Loucy (cell line): ENCODE data around the gene ANGPTL2.

ENCODE experiments used
- H2AFZ ChIP-seq: fragments of 200-600 bp; sonication (generic); 2 replicates; pipeline ENCODE4 v1.6.0; 2016; ENCODE audit warnings: antibody characterized with exemption, mild to moderate bottlenecking, low read length, moderate library complexity
- H3F3A ChIP-seq: fragments of 200-600 bp; 2 replicates; pipeline ENCODE4 v1.6.0; 2016; ENCODE audit warnings: antibody characterized with exemption, low read depth, mild to moderate bottlenecking
- H3K27me3 ChIP-seq: fragments of 200-600 bp; sonication (generic); 2 replicates; pipeline ENCODE4 v1.6.1; 2014; ENCODE audit warnings: low read length, mild to moderate bottlenecking; ENCODE audit not compliant: insufficient read depth, poor library complexity, severe bottlenecking
- H3K36me3 ChIP-seq: fragments of 200-600 bp; sonication (generic); 2 replicates; pipeline ENCODE4 v1.6.1; 2016; ENCODE audit warnings: low read length; ENCODE audit not compliant: insufficient read depth
- H3K4me1 ChIP-seq: fragments of 200-600 bp; sonication (generic); 2 replicates; pipeline ENCODE4 v1.5.1; 2014; ENCODE audit warnings: low read length, mild to moderate bottlenecking; ENCODE audit not compliant: insufficient read depth, poor library complexity, severe bottlenecking
- H3K4me2 ChIP-seq: fragments of 200-600 bp; sonication (generic); 2 replicates; pipeline ENCODE4 v1.6.0; 2014; ENCODE audit warnings: antibody characterized with exemption, low read length, low read depth, mild to moderate bottlenecking; ENCODE audit not compliant: poor library complexity, severe bottlenecking
- H3K4me3 ChIP-seq: fragments of 200-600 bp; sonication (generic); 2 replicates; pipeline ENCODE4 v1.5.1; 2014; ENCODE audit warnings: low read length, mild to moderate bottlenecking, mixed read lengths; ENCODE audit not compliant: poor library complexity, severe bottlenecking
- H3K79me2 ChIP-seq: fragments of 200-600 bp; sonication (generic); 2 replicates; pipeline ENCODE4 v1.6.1; 2014; ENCODE audit warnings: low read length; ENCODE audit not compliant: insufficient read depth
- H3K9ac ChIP-seq: fragments of 200-600 bp; sonication (generic); 2 replicates; pipeline ENCODE4 v1.6.0; 2014; ENCODE audit warnings: mild to moderate bottlenecking, low read depth, low read length, moderate library complexity; ENCODE audit not compliant: poor library complexity, severe bottlenecking
- H3K9me2 ChIP-seq: fragments of 200-600 bp; sonication (generic); replicated peaks from 2 replicates; pipeline ENCODE4 v1.6.1; 2016; ENCODE audit warnings: low read depth, low read length, mixed read lengths
- H3K9me3 ChIP-seq: fragments of 200-600 bp; sonication (generic); 2 replicates; pipeline ENCODE4 v1.6.1; 2014; ENCODE audit warnings: mild to moderate bottlenecking, antibody characterized with exemption, low read length, low read depth; ENCODE audit not compliant: insufficient read depth
- H4K20me1 ChIP-seq: fragments of 200-600 bp; sonication (generic); 2 replicates; pipeline ENCODE4 v1.6.0; 2014; ENCODE audit warnings: antibody characterized with exemption, low read length, mild to moderate bottlenecking; ENCODE audit not compliant: insufficient read depth, poor library complexity, severe bottlenecking
- CTCF ChIP-seq: fragments of 200-600 bp; sonication (generic); conservative IDR thresholded peaks from 2 replicates; pipeline ENCODE4 v1.5.1; 2014; ENCODE audit warnings: mild to moderate bottlenecking, antibody characterized with exemption, low read length
- EZH2phosphoT487 ChIP-seq: fragments of 200-600 bp; IDR thresholded peaks from 2 replicates; pipeline ENCODE4 v1.6.1; 2018; ENCODE audit warnings: antibody characterized with exemption, mild to moderate bottlenecking, moderate library complexity, borderline replicate concordance

The ANGPTL2 gene

GRCh38 chr9:127050591-127051001 lies 71.8 kb downstream of the ANGPTL2 start:
- no peaks in the 10 kb centered on the region for H3K9me2 ChIP-seq
- H2AFZ ChIP-seq, result no peak overlapping the region

GRCh38 chr9:127050152-127050551 lies 72.3 kb downstream of the ANGPTL2 start:
- no peak for TF ChIP-seq CTCF
- TF ChIP-seq EZH2phosphoT487, result no peak
- Histone ChIP-seq H3K9ac (no peak overlapping the region), H3K4me2 (no peak overlapping the region), H3K9me3 (no peaks in the 10 kb centered on the region), H3F3A (no peaks in the 10 kb centered on the region), H3K79me2 (no peaks in the 10 kb centered on the region), H3K4me3 (no peak overlapping the region), H3K27me3 (no peaks in the 10 kb centered on the region), H2AFZ (no peak overlapping the region), H3K36me3 (no peaks in the 10 kb centered on the region; the same call in 1 of the 2 replicates), H4K20me1 (no peaks in the 10 kb centered on the region), H3K4me1 (no peaks in the 10 kb centered on the region), H3K9me2 (no peaks in the 10 kb centered on the region)

More at GRCh38 chr9:127050591-127051001, 71.8 kb downstream of the ANGPTL2 start:
- Histone ChIP-seq H3F3A (no peaks in the 10 kb centered on the region), H3K27me3 (no peaks in the 10 kb centered on the region), H3K4me2 (no peak overlapping the region), H3K4me1 (no peaks in the 10 kb centered on the region), H3K9ac (no peak overlapping the region), H3K79me2 (no peaks in the 10 kb centered on the region), H3K36me3 (no peaks in the 10 kb centered on the region; the same call in 1 of the 2 replicates), H4K20me1 (no peaks in the 10 kb centered on the region), H3K9me3 (no peaks in the 10 kb centered on the region), H3K4me3 (no peak overlapping the region)
- TF ChIP-seq EZH2phosphoT487, result no peak
- TF ChIP-seq CTCF, result no peak

GRCh38 chr9:127049581-127049980 lies 72.9 kb downstream of the ANGPTL2 start:
- no peaks in the 10 kb centered on the region for H3K4me1 ChIP-seq
- H3K79me2 ChIP-seq, result no peaks in the 10 kb centered on the region
- H3F3A ChIP-seq, result no peaks in the 10 kb centered on the region
- no peak overlapping the region for H3K9ac ChIP-seq
- H3K9me2 ChIP-seq, result no peaks in the 10 kb centered on the region
- H3K4me3 ChIP-seq, result no peak overlapping the region
- H4K20me1 ChIP-seq, result no peaks in the 10 kb centered on the region
- TF ChIP-seq CTCF (no peak), EZH2phosphoT487 (no peak)
- no peaks in the 10 kb centered on the region; the same call in 1 of the 2 replicates for H3K36me3 ChIP-seq
- H3K9me3 ChIP-seq, result no peaks in the 10 kb centered on the region
- no peak overlapping the region for H3K4me2 ChIP-seq
- H3K27me3 ChIP-seq, result no peaks in the 10 kb centered on the region
- H2AFZ ChIP-seq, result no peak overlapping the region
